Omental fat pad (tissue), 4 donors: Measurements from ENCODE around the gene CACHD1. TPM values are rescaled to one million over a fixed set of nuclear protein-coding genes. Genes with fewer than 3 reads are reported as not detected.

Experiments
- ATAC-seq: fragments of 150-250 bp; one replicate; pipeline ENCODE4 v1.9.1; 2016; ENCODE audit warnings: mild to moderate bottlenecking, moderate library complexity; ENCODE audit not compliant: low FRiP score
- DNase-seq: peaks from one replicate; pipeline ENCODE4 v3.0.0-alpha.2; 2019; ENCODE audit warnings: low spot score
- total RNA-seq, 4 donors: library from RNA; depleted of rRNA; stranded (reverse); fragments of >200 nt; gene quantifications; one replicate each; pipeline ENCODE4 v1.1.0, GENCODE V29; 2016
- TF ChIP-seq, protein P1 (sequence below), 3 donors: fragments of 450-650 bp; IDR thresholded peaks; one replicate each; pipeline ENCODE4 v1.5.1; 2016 to 2017; ENCODE audit warnings: antibody characterized with exemption in 3 of 3, mild to moderate bottlenecking in 3 of 3, moderate library complexity in 2 of 3

CACHD1 gene
- total RNA-seq, 4 donors from 2014 or later: 23.0 to 26.0 (median 23.9) TPM

DNA sequence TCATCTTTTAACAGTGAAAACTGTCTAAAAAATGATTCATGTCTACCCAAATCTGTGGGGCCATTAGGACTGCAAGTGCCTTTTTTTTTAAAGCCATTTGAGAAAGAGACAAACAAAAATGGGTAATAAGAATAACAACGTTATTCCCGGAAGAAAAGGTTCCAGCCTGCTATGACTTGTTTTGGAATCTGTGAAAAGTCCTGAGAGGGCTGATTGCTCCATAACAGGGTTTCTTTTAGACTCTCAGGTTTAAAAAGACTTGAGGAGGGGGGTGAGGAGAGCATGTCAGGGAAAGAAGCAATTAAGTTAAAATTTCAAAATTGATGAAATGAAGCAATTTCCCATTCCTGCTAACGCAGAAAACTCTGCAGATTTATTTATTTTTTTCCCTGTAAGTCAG is 56.4 kb downstream of the CACHD1 start:
- TF ChIP-seq, protein P1, sequence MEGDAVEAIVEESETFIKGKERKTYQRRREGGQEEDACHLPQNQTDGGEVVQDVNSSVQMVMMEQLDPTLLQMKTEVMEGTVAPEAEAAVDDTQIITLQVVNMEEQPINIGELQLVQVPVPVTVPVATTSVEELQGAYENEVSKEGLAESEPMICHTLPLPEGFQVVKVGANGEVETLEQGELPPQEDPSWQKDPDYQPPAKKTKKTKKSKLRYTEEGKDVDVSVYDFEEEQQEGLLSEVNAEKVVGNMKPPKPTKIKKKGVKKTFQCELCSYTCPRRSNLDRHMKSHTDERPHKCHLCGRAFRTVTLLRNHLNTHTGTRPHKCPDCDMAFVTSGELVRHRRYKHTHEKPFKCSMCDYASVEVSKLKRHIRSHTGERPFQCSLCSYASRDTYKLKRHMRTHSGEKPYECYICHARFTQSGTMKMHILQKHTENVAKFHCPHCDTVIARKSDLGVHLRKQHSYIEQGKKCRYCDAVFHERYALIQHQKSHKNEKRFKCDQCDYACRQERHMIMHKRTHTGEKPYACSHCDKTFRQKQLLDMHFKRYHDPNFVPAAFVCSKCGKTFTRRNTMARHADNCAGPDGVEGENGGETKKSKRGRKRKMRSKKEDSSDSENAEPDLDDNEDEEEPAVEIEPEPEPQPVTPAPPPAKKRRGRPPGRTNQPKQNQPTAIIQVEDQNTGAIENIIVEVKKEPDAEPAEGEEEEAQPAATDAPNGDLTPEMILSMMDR (IDR thresholded peaks at IDR 0.05): no peak
- ATAC-seq: peak; percentile 53
- DNase-seq: no peak

DNA sequence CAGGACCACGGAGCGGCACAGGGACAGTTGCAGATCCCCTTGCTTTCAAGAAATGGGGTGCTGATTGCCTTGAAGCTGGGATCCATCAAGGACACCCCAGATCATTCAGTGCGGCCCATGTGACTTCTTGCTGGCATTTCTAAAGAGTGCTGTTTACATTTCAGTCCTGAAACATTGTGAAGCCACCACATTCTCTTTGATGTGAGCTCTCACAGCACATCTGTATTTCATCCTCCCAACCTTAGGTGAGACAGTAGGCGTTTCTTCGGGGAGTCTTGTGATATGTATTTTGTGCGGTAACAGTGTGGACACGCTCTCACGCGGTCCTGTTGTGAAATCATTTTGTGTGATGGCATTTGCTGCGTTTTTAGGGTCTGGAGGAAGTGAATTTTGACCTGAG is 57.2 kb downstream of the CACHD1 start:
- no peak for DNase-seq
- no peak for ATAC-seq
- TF ChIP-seq, protein P1 (IDR thresholded peaks at IDR 0.05): no peak

DNA sequence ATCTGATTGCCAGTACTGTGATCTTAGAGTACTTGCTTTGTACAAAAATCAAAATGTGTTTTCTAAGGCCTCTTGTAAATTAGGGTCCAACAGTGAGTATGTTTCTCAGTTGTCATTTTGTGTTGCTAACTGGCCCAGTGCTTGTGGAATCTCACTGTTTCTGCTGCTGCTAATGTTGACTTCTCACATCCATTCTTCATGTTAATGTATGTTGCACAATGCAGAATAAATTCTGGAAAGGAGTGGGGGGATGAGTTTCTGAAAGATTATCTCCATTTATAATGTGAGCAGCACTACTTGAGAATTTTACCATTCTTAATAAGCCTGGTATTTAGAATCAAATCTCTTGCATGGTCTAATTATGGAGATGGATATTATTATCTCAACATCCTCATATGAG is 57.9 kb downstream of the CACHD1 start:
- TF ChIP-seq, protein P1 (IDR thresholded peaks at IDR 0.05): no peak
- ATAC-seq (no peak), DNase-seq (no peak)

DNA sequence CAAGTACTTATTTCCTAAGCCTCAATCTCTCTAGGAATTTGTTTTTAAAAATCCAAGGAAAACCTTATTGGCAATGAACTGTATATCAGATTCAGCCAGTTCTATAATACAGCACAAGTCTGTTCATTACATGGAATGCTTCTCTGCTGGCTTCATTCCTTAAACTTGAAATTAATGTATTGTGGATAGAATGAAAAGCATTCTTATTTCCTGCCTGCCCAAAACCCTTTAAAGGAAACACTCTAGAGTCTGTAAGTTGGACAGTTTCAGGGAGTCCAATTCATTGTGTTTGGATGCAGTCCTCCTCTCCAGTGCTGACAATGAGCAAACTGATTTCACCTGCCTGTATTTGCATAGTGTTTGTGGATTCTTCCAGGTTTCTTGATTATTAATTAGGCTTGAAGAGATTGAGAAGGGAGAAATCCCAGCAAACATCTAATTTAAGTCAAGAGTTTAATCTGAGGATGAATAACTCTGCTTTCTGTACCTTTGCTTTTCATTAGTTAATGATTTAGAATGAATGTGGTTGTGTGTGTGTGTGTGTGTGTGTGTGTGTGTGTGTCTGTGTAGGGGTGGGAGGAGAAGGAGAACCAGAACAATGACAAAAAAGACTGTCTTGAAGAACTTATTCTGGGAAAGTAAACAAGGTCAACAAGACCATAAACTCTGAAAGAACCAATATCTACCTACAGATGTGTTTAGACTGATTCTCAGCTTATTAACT is 61.2 kb downstream of the CACHD1 start:
- TF ChIP-seq, protein P1 (IDR thresholded peaks at IDR 0.05): no peak
- no peak for DNase-seq

DNA sequence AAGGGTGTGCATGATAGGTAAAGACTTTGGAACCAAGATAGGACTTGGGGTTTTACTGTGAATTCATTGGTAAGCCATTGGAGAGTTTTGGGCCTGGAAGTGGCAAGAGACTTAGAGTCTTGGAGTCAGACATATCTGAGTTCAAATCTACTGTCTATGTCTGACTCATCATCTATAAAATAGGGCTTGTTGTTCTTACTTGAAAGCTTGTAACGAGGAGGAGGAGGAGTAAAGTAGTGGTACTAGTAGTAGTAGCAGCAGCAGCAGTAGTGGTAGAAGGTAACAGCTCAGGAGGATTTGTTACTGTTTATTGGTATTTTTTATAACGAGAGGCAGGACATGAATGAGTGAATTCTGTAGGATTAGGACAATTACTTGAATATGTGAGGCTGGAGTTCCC is 62.7 kb downstream of the CACHD1 start:
- no peak for DNase-seq
- no peak for ATAC-seq
- TF ChIP-seq, protein P1 (IDR thresholded peaks at IDR 0.05): no peak

More for the DNA sequence above, 61.2 kb downstream of the CACHD1 start:
- no peak for ATAC-seq

DNA sequence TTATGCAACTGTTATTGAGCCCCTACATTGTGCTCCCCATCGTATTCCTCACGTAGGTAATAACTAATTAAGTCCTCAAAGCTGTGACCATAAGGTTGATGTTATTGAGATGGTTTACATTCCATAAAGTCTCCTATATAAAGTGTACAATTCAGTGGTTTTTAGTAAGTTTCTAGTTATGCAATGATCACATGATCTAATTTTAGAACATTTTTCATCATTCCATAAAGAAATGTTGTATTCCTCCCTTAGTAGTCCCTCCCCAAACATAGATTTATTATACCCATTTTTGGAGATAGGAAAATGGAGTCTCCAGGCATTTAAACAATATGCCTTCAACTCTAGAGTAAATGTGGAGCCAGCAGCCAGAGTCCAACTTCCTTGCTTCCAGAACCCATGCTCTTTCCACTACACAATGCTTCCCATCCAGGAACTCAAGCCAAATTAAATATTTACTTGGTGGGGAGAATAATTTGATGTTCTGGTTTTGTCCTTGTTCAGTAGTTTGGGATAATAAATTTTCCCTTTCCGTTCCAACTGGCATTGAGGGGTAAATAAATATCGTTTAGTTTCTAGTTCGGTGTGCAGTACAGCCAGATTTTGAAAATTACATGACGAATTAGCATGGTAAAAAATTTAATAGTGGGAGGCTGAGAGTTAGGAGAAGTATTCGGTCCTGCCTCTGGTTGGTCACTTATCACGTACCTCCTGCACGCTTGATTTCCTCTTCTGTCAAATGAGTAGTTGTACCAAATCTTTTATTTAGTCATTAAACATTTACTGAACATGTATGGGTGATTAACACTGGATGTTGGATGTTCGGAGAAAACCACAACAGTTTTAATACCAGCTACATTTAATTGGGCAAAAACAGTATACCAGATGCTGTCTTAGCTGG is 66.3 kb downstream of the CACHD1 start:
- TF ChIP-seq, protein P1 (IDR thresholded peaks at IDR 0.05): no peak
- DNase-seq (no peak), ATAC-seq (no peak)
